HG03460 (cell line): Measurements from ENCODE around the gene C17orf67.

ENCODE experiments used
- ATAC-seq: cut with Tn5 transposase; IDR thresholded peaks from one replicate; pipeline ENCODE4 v1.9.1; 2021; ENCODE audit not compliant: unreplicated experiment

Gene C17orf67

GRCh38 chr17:56809106-56809819 lies 24.5 kb downstream of the C17orf67 start:
- ATAC-seq: no peak

DNA sequence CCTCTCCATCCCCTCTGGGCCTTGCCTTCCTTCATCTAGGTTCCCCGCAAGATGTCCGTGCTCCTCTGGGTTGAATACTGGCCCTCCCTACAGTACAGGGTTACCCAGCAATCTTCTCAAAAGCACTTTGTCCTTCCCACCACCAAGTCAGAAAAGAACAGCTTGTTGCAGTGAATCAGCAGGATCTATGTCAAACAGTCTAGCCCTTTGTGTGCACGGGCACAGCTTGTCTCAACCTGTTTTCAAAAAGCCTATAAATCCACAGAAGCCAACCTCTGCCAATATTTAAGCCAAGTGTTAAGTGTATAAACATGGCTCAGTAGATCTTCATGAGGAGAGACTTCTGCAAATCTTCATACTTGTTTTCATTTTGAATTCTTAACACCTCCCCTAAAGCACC lies 25.2 kb downstream of the C17orf67 start:
- ATAC-seq: no peak

DNA sequence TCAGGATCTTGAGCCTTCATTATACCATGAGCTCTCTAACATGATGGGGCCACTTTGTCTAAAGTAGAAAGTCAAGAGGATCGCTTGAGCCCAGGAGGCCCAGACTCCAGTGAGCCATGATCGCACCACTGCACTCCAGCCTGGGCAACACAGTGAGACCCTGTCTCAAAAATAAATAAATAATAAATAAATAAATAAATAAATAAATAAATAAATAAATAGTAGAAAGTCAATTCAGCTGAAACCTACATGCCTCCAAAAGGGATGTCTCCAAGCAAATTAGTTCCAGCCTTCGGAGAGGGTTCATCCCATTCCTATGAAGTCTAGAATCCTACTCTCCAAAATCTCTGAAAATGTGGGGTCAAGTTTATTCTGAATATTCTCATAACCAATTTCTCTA lies 26.0 kb downstream of the C17orf67 start:
- no peak for ATAC-seq

DNA sequence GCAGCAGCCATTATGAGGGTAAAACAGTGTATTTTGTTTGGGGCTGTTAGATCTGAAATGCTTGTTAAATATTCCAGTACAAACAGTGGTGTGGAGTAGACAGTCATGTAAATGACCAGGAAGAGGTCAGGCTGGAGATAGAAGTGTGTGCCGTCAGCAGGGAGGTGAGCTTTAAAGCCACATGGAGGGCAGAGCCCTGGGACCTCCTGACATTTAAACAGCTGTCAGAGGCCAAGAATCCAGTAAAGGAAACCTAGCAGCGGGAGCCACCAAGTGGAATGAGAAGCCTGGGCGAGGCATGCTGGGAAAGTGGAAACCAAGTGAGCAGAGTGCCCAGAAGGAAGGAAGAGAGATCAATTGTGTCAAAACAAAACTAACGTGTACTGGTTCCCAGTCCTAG lies 26.8 kb downstream of the C17orf67 start:
- ATAC-seq: no peak

GRCh38 chr17:56804454-56804853 lies 29.3 kb downstream of the C17orf67 start:
- no peak for ATAC-seq

GRCh38 chr17:56803071-56803470 lies 30.6 kb downstream of the C17orf67 start:
- ATAC-seq: no peak

DNA sequence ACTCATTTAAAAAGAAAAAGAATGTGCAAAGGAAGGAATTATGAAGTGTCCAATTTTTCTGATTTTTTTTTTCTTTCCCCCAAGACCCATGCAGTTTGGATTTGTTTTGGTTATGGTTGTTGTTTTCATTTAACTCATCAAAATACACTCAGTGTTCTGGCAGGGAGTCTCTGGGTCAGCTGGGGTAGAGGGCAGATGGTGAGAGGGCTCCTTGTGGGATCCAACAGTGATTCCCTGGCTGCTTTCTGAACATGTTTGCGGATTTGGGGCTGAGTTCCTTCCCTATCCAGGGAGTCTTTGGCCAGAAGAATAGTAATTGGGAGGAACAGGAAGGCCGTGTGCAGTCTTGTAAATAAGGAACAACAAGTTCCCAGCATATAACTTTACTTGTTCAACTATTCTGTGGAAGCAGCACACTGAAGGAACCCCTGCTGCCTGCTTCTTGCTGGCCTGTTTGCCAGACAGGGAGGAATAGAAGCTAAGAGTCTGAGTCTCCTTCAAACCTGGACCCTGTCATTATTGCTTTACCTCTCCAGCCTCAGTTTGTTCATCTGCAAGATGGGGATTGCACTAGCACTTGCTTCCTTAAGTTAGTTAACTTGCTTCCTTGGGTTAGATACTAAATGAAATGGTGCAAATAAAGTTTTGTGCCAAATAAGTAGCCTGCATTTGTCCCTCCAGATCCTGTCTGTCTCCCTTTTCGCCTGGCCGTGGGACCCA lies 32.1 kb downstream of the C17orf67 start:
- ATAC-seq: no peak

- ATAC-seq: no peak
Measured at GRCh38 chr17:56798916-56799315, 34.8 kb downstream of the C17orf67 start.

GRCh38 chr17:56796536-56796935 lies 37.2 kb downstream of the C17orf67 start:
- no peak for ATAC-seq

GRCh38 chr17:56795221-56795865 lies 38.4 kb downstream of the C17orf67 start:
- no peak for ATAC-seq

DNA sequence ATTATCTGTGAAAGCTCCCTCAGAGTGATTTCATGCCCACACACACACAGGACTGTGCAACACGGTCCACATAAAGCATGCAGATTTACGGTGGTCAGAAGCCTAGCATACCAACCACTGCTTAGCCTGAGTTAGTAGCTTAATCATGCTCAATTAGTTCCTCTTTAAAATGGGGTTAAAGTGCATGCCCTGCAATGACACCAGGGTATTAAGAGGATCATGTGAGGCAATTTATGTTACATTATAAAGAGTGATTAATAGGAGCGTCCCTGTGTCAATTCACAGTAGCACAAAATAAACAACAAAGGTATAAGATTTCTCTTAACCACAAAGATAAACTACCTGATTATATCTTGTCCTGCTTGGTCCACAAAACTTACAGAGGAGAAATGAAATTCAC lies 39.8 kb downstream of the C17orf67 start:
- ATAC-seq: no peak

DNA sequence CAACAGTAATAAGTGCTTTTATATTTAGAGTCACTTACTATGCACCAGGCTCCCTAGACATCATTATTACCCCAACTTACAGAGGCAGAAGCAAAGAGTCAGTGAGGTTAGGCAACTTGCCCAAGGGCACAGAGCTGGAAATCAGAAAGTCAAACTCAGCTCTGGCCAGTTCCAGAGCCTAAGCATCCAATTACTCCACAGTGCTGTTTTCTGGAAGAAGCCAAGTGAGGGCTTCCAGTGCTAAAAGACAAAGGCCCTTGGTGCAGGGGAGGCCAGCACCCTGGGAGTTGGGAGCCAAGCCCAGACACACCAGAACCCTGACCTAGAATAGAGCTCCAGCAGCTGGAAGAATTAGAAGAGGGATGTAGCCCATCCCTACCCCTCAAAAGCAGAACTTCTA lies 40.2 kb downstream of the C17orf67 start:
- no peak for ATAC-seq

DNA sequence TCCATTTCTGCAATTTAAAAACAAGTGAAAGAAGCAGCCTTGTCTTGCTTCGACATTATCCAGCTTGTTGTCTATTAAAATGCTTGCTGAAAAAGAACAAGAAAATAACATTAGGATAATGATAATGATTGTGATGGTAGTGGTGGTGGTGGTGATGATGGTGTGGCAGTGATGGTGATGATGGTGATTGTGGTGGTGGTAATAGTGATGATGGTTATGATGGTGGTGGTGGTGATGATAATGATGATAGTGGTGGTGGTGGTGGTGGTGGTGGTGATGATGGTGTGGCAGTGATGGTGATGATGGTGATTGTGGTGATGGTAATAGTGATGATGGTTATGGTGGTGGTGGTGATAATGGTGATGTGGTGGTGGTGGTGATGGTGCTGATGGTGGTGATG lies 41.5 kb downstream of the C17orf67 start:
- no peak for ATAC-seq

GRCh38 chr17:56786989-56787482 lies 46.7 kb downstream of the C17orf67 start:
- ATAC-seq: peak; percentile 79

- no peak for ATAC-seq
Measured at GRCh38 chr17:56785997-56786680, 47.6 kb downstream of the C17orf67 start.

GRCh38 chr17:56785405-56785804 lies 48.3 kb downstream of the C17orf67 start:
- no peak for ATAC-seq

DNA sequence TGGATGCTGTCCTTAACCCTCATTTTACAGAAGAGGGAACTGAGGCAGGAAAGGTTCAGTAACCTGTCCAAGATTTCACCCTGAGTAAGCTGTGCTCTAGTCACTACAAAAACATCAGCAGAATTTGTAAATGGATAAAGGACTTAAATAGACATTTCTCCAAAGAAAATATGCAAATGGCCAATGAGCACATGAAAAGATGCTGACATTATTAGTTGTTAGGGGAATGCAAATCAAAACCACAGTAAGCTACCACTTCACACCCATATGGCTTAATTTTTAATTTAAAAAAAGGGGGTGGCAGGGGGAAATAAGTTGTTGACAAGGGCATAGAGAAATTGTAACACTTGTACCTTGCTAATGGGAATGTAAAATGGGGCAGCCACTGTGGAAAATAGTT lies 51.4 kb downstream of the C17orf67 start:
- no peak for ATAC-seq

- no peak for ATAC-seq
Measured at GRCh38 chr17:56781906-56782305, 51.8 kb downstream of the C17orf67 start.

DNA sequence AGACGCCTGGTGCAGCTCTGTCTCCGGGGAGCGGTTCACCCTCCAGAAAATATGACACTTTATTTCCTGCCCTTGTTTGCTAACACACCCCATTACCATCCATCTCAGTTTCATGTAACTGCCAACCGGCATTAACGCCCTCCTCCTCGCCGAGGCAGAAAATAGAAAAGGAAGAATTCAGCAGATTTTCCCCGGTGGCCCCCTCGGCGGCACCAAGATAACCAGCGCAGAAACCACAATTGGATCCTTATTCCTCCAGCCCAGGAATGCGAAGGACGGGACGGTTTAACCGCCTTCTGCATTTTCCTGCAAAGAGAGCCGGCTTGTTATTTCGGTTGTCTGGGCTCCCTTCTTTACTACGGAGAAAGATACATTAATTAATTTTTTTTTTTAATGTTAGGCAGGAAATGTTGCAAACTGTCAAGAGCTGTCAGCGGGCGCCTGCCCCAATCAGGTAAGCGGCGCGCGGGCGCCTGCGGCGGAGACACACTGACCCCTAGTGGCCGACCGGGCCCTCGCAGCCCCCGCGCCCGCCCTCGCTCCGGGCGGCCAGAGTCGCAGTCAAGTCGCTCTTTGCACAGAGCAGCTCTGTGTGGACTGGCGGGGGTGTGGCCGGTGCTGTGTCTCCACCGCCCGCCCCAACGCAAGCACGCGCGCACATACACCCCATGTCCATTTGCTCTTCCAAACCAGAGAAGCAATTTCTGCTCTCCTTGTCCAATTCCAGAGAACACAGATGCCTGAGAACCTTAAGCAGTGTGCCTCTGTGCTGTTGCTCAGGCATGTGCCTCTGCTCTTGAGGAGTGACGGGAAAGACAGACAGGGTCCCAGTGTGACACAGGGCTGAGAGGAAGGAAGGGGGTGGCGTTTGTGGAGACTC lies 53.6 kb downstream of the C17orf67 start:
- ATAC-seq: peak; percentile 95

DNA sequence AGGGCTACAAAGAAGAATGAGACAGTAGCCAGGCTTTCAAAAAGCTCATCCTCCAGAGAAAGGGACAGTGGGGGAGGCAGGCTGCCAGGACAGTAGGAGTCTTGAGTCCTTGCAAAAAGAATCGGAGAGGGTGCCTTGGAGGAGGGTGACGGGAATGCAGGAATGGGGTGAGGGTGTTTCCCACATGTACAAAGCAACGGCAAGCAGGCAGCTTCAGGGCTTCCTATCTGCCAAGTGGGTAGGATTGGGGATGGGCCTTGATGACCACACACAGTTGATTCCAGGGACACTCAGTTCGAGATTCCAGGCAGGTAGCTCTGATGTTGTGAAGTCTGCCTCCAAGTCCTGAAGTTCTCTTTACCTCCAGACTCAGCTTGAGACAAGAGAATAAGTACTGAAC lies 54.4 kb downstream of the C17orf67 start:
- no peak for ATAC-seq
